ENCODE data around the gene OXNAD1.

GRCh38 chr3:16295298-16295890 lies 30.4 kb downstream of the OXNAD1 start:
- no peak for TF ChIP-seq EZH2phosphoT487 (IDR thresholded peaks at IDR 0.05; ENCODE audit: insufficient read depth, low read depth)
- TF ChIP-seq EZH2 (IDR thresholded peaks at IDR 0.05; ENCODE audit: insufficient read depth, poor library complexity, severe bottlenecking) = no peak

Data from GM23248 (cell line).